ENCODE data around the gene SART3. TPM values are rescaled to one million over a fixed set of nuclear protein-coding genes. Genes with fewer than 3 reads are reported as not detected.

Gene SART3
- total and polyA plus RNA-seq, 2 of the 8 experiments (the other 6 are each of a cell fraction or from before 2014, with no cell fraction given): 16.0 to 103 TPM

- H2AFZ ChIP-seq (ENCODE audit: low read length): no peak overlapping the region
- no peak overlapping the region for H3K4ac ChIP-seq (replicated peaks; ENCODE audit: insufficient read length, low read depth, low read length)
- TF ChIP-seq CREB1 (IDR thresholded peaks at IDR 0.05) (no peak), KDM5A (IDR thresholded peaks at IDR 0.05; ENCODE audit: low read length) (no peak), JUND (IDR thresholded peaks at IDR 0.05; ENCODE audit: low read length) (0 out of 2 replicates have a peak, but pooled peaks have one; percentile 59), CHD1 (IDR thresholded peaks at IDR 0.05; ENCODE audit: low read depth, low read length) (no peak), RAD21 (IDR thresholded peaks at IDR 0.05 in 1 of 2, conservative IDR thresholded peaks at IDR 0.05 in 1 of 2; ENCODE audit: low read depth in 2 of 2, low read length in 2 of 2) (peak; percentile 87 to 89), MAFK (IDR thresholded peaks at IDR 0.05; ENCODE audit: low read depth, low read length) (no peak), TBP (IDR thresholded peaks at IDR 0.05; ENCODE audit: low read depth, low read length) (no peak), CTCF (IDR thresholded peaks at IDR 0.05; ENCODE audit: control extremely low read depth in 1 of 3, insufficient read depth in 1 of 3, low read depth in 1 of 3, low read length in 3 of 3) (peak; percentile 45 to 84 (median 76)), BACH1 (IDR thresholded peaks at IDR 0.05; ENCODE audit: low read length) (no peak), SAP30 (IDR thresholded peaks at IDR 0.05; ENCODE audit: insufficient read depth, insufficient replicate concordance, low read length) (no peak)
- H2BK120ac ChIP-seq (replicated peaks; ENCODE audit: low read depth, low read length): no peak overlapping the region
- H2BK12ac ChIP-seq (ENCODE audit: low read depth, low read length): no peak overlapping the region; the same call in 1 of the 2 replicates
- DNase-seq (ENCODE audit: low read depth in 1 of 2, low spot score in 2 of 2) (peak in 1 of 2 experiments; percentile 80), FAIRE-seq (peak; percentile 63)
- POLR2A ChIA-PET (ENCODE audit: partially characterized antibody): interaction anchor here (0.6 kb wide), 1 partner anchor 28 kb away, joined by 3 read pairs; no protein-coding TSS in a partner anchor
- no peak overlapping the region for H4K91ac ChIP-seq (replicated peaks; ENCODE audit: insufficient read length, low read length)
- H3K23ac ChIP-seq (ENCODE audit: insufficient read length): no peak overlapping the region
- H2BK20ac ChIP-seq (ENCODE audit: low read length): 0 out of 2 replicates have a peak overlapping the region, but pooled peaks have one; percentile 6
- H2BK15ac ChIP-seq (ENCODE audit: low read length): 0 out of 2 replicates have a peak overlapping the region, but pooled peaks have one; percentile 8
- H3K4me2 ChIP-seq (ENCODE audit: insufficient read depth in 1 of 2, low read depth in 2 of 2, low read length in 2 of 2): no peak overlapping the region
- no peak overlapping the region for H3K18ac ChIP-seq (ENCODE audit: extremely low read depth, low read length)
- H2AK5ac ChIP-seq (ENCODE audit: low read depth, low read length): no peak overlapping the region
- no peak overlapping the region for H4K5ac ChIP-seq (ENCODE audit: insufficient read length, low read depth, low read length)
- H3K4me3 ChIP-seq (ENCODE audit: extremely low read depth in 1 of 4, insufficient read depth in 2 of 4, low read depth in 3 of 4, low read length in 4 of 4): no peak overlapping the region
- H3K23me2 ChIP-seq (ENCODE audit: low read depth, low read length): no peaks in the 10 kb centered on the region
- WGBS, 2 experiments (ENCODE audit: extremely low coverage in 1 of 2, insufficient coverage in 1 of 2, insufficient read length in 1 of 2, insufficient replicate concordance in 2 of 2, low coverage in 1 of 2, low lambda C conversion rate in 2 of 2, missing lambda C conversion rate in 1 of 2): 44% methylated on average over 1 of the region's 1 CpG; no CpG with 5 or more reads in 1 of the 2 experiments
- H2BK5ac ChIP-seq (ENCODE audit: low read depth, low read length): no peak overlapping the region
- no peak overlapping the region for H4K8ac ChIP-seq (ENCODE audit: extremely low read depth, insufficient read depth, low read length)
- H3K36me3 ChIP-seq (ENCODE audit: control insufficient read depth in 2 of 4, insufficient read depth in 4 of 4, low read length in 3 of 4): no peaks in the 10 kb centered on the region
- CTCF ChIA-PET (ENCODE audit: partially characterized antibody): interaction anchor here (0.6 to 6.6 kb wide), 65 partner anchors 9 to 594 kb away, joined by 3 to 53 read pairs (median 4); partner anchors contain the start of gene CMKLR1
- H3K14ac ChIP-seq (ENCODE audit: insufficient read length): no peak overlapping the region
- no peaks in the 10 kb centered on the region for H3K9me3 ChIP-seq (ENCODE audit: insufficient read depth in 2 of 2, low read depth in 1 of 2, low read length in 1 of 2)
- no peaks in the 10 kb centered on the region for H3K27me3 ChIP-seq (replicated peaks in 1 of 4; ENCODE audit: control insufficient read depth in 3 of 4, extremely low read depth in 1 of 4, insufficient read depth in 3 of 4, low read length in 3 of 4)
- no peak overlapping the region for H3K9ac ChIP-seq (replicated peaks in 1 of 4; ENCODE audit: extremely low read depth in 1 of 4, low read depth in 3 of 4, low read length in 3 of 4)
- H3K56ac ChIP-seq (replicated peaks; ENCODE audit: insufficient read length, low read depth, low read length): no peak overlapping the region
- H4K20me1 ChIP-seq (replicated peaks in 1 of 2; ENCODE audit: control insufficient read depth in 1 of 2, insufficient read depth in 2 of 2, low read length in 2 of 2): no peaks in the 10 kb centered on the region
- H3K27ac ChIP-seq (ENCODE audit: low read depth, low read length): no peak overlapping the region
- H3K79me1 ChIP-seq (ENCODE audit: low read depth, low read length): no peaks in the 10 kb centered on the region
- no peaks in the 10 kb centered on the region for H3K4me1 ChIP-seq (replicated peaks in 1 of 4; ENCODE audit: control insufficient read depth in 3 of 4, insufficient read depth in 4 of 4, low read length in 3 of 4)
- H3K79me2 ChIP-seq (ENCODE audit: control insufficient read depth in 1 of 2, insufficient read depth in 2 of 2, low read length in 2 of 2): no peaks in the 10 kb centered on the region
Measured at GRCh38 chr12:108495054-108495453, 65.9 kb downstream of the SART3 start.

All from H1 (cell line).